Stimulated activated CD4-positive, alpha-beta T cell treated with anti-CD3 and anti-CD28 coated beads, Interleukin-15, amount 100 ng/mL, for 48 hours (primary cell): ENCODE measurements around the gene DCST2.

Experiments used
- DNase-seq, 2 donors: peaks; one replicate each; pipeline ENCODE4 v3.0.0-alpha.2; 2020; ENCODE audit warnings: low read depth in 2 of 2

Gene DCST2

DNA sequence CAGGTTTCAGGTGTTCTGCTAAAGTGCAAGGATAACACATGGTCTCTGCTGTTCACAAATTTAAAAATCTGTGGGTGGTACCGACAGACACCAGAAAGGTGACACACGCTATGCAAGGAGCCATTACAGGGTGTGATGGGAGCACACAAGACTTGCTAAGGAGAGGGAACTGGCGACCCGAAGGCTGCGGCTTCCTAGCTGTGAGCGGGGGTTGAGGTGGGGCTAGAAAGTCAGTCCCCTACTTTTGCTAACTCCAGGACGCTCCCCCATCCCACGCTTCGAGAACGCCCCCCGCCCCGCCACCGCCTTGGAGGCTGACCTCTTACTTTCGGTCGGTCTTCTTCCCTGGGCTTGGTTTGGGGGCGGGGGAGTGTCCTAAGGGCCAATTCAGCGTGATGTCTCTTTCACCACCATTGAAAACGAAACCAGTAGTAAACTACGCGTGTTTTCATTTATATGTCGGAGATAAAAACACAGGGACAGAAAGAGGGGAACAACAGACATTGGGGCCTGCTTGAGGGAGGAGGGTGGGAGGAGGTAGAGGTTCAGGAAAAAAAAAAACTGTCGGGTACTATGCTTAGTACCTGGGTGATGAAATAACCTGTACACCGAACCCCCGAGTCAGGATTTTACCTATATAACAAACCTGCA is 58.0 kb downstream of the DCST2 start:
- DNase-seq: peak in 1 of 2 donors; percentile 48

DNA sequence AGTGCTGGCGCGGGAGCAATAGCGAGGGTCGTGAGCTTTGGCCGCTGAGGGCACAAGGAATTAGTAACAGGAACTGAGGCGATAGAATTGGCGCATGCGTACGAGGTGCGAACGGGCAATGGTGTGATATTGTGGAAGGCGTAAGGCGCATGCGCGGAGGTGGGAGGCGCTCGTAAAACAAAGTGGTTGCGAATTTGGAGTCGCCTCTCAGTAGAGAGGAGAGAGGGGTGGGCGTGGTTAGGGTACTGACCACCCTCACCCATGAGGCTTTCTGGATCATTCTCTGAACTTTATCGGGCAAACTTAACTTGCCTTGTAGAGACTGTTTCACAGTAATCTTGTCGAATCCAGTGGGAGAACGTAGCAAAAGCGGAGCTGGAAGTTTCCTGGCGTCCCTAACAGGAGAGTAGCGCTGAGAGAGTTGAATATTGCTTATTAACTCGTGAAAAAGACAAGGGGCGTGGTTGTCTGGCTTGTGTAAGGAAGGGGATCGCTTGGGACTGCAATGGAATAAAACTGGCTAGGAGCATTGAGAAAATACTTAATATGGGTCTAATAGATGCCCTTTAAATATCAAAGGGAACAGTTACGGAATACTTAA is 58.7 kb downstream of the DCST2 start:
- DNase-seq: peak; percentile 89 to 93

DNA sequence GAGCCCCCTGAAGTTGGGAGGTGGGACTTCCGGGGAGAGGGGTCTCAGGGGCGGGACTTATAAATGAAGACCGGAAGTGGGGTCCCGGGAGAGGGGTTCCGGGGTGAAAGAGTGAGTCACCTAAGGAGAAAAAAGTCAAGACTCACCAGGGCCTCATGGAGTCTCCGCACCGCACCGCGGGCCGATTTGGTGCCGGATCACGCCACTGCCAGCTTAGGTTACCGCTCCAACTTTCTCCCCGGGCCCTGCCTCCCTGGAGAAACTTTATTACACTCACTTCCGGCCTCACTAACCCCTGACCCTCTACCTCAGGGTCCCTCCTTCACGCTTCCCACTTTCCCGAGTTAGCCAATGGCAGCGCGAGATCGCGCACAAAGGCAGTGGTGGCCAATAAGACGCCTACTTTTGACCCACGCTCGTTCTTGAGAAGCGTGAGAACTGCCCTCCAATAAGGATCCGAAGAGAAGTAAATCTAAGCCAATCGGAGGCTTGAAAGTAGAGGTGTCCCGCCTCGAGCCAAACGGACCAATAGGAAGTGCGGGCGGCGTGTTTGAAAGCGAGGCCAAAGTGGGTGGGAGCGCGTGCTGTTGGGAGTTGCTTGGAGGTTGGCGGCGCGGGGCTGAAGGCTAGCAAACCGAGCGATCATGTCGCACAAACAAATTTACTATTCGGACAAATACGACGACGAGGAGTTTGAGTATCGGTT is 59.3 kb downstream of the DCST2 start, which contains the start of gene CKS1B:
Gene CKS1B, plus strand, starts transcription at position 580 of the 706 bp plus-strand sequence. Its CDS starts 65 bp downstream, at position 645.
- DNase-seq: peak; percentile 89 to 94

DNA sequence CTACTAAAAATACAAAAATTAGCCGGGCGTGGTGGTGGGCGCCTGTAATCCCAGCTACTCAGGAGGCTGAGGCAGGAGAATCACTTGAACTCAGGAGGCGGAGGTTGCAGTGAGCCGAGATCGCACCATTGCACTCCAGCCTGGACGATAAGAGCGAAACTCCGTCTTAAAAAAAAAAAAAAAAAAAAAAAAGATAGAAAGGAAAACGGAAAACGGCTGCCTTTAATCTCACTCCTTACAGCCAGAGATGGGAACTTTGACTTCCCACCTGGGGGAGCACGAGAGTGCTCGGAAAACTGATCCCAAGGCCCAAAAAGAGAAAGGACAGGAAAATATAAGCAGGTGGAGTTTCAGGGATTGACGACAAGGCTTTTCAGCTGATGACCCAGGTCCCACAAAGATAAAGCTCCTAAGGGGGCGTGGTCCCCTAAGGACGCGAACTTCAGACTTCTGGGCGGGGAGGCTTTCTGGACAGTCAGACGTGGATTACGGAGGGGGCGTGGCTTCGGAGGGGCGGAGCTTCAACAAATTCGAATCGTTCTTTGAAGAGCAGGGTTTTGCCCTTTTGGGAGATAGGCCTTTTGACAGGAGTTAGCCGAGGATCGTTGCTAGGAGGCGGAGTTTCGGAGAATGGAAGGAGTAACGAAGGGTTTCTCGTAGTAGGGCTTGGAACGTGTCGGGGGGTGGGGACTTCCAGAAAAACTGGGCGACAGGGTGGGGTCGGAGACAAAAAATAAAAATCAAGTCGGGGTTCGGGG is 60.1 kb downstream of the DCST2 start:
- DNase-seq: peak; percentile 92 to 95

DNA sequence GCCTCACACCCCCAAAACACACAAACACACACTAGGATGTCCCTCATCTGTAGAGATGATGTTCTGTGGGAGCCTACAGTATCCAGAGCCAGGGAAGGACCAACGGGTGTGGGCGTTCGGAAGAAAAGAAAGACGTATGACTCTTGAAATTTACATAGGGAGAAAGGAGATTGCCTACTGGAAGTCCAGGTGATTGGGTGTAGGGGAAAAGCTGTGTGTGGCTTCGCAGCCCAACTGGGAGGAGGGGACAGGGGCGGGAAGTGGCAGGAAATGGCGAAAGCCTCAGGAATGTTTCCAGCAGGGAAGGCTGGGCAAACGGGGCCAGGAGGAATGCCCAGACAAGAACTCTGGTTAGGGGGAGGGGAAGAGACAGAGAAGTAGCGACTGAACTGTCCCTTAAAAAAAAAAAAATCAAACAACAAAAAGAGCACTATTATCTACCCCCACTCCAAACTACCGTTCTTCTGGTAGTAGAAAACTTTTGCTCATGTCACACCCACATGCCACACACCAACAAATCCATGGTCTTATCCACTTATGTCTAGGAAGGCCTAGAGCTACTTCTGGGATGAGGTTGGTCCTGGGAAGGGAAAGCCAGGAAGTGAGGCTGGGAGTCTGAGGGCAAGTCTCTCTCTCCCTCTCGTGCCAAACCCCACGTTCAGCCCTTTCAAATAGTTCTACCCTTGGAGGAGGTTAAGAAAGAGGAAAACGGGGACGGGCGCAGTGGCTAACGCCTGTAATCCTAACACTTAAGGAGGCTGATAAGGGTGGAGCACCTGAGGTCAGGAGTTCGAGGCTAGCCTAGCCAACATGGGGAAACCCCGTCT is 60.9 kb downstream of the DCST2 start:
- no peak for DNase-seq

DNA sequence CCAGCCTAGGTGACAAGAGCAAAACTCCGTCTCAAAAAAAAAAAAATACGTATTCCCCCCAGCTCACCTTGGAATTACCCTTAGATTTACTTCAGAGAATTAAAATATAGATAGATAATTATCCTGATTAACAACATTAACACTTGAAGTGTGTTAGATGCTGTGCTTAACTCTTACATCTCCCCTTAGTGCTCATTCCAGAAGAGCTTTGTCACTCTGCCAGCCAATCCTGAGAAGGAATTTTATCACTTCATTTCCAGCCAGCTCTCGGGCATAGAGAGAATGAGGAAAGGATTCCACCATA is 61.4 kb downstream of the DCST2 start:
- DNase-seq: no peak

DNA sequence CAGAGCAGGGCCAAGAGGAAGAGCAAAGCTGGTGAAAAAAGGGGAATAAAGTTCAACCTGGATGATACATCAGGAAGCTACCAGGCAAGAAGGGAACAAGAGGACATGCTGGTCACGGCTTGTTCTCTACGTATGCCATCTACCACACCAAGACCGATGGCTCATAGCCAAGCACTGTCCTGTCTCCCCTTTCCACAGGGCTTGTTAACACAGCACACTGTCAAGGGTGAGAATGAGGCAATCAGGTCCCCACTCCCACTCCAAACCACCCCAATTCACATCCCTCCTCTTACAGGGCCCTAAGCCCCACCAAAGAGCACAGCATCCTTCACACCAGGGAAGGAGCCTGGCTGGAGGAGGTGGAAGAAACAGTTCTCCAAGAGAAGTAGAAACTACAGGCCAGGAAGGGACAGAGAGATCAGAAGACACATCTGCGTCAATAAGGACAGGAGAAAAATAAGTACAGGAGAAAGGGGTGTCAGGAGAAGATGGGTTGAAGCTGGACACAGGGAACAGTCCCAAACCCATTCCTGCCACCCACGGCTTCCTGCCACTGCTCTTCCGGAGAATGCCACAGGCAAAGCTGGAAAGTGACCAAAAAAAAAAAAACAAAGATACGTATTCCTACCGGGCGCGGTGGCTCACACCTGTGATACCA is 62.1 kb downstream of the DCST2 start:
- DNase-seq: no peak

DNA sequence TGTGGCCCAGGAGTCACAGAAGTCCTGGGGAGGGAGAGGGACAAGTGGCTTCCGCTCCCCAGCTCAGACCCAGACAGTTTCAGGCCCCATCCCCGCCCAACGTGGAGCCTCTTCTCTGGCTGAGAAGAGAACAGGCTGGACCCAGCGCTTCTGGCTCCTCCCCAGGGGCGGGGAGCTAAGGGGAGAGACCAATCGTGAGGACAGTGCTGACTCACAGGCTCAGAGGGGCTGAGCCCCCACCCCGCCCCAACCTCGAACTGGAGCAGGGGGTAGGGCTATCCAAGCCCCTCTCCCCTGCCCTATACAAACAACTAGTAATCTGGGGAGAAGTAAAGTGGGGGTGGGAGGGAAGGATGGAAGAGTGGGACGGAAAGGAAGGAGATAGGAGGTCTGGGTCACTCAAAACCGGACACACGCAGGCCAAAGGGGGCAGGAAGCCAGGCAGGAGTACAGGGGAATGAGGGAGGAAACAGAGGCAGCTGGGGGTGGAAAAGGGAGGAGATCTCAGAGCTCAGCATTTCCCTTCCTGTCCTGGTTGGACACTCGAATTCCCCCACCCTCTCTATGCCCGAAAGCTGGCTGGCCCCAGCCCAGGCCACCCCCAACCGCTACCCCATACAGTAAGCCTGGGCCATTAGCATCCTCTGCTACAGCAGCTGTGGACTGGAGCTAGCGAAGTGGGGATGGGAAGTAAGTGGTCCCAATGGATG is 62.8 kb downstream of the DCST2 start, which contains the start of gene SHC1:
Gene SHC1, minus strand, starts transcription at position 117 of the 710 bp plus-strand sequence. CDS start 221 bp downstream, outside the sequence.
- peak in 1 of 2 donors; percentile 31 for DNase-seq

DNA sequence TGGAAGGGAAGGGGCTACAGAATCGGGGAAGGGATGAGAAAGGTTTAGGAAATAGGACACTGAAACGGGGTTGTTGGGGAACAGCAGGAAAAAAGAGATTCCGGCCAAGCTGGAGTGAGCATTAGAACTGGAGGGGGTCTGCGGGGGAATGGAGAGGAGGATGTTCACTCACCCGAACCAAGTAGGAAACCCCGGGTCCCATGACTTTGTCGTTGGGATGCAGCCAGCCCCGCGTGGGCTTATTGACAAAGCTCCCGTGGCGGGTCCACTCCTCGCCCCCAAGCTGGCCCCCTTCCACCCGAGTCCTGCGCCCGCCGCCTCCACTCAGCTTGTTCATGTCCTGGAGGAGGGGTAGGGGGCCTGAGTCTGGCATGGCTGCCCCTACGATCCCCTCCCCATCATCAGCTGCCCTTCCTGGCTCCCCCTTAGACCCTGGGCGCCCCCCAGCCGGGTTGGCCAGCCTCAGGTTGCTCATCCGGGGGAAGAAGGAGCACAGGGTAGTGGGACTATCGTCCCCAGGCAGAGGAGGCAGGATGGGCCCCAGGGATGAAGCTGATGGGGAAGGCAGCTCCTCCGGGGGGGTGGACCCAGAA is 63.6 kb downstream of the DCST2 start:
- no peak for DNase-seq

DNA sequence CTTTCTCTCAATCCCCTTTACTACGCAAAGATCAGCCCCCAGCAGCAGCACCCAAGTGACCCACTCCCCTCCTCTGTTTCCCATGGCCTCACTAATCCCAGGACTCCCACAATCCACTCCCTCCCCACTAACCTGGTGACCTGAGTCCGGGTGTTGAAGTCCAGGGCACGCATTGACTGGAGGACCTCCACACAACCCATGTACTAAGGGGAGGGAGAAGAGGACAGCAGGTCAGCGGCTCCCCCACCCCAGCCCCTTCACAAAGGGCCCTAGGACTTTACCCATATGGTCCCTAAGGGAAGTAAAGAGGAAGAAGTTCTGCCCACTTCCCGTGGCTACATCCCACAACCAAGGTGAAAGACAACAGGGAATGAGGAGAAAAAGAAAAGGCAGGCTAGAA is 64.3 kb downstream of the DCST2 start:
- no peak for DNase-seq

DNA sequence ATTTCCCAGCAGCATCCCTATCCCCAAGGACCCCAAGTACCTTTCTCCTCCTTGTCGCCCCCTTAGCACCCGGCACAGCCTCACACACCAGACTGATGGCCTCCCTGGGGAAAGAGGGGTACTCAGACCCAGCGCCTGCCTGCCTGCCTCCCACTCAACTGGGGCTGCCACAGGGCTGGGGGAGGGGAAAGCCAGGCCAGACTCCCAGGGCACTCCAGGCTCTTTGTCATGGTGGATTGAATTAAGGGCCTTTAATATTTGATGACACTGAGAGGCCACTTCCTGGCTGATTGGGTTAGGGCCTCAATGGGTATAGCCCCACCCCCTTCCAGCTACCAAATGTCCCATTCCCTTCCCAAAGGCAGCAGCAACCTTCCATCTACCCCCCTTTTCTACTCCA is 64.8 kb downstream of the DCST2 start:
- DNase-seq: no peak
